Stimulated activated naive CD8-positive, alpha-beta T cell treated with anti-CD3 and anti-CD28 coated beads, Interleukin-15, Interleukin-2, amounts not matched to agents 100 U/mL and 50 U/mL, for 24 hours (primary cell): ENCODE results near the gene GSTM2.

ENCODE experiments used
- ATAC-seq: fragments of 150-1000 bp; cut with Tn5 transposase; one replicate; pipeline ENCODE4 v1.10.0; 2021
- DNase-seq: peaks from one replicate; pipeline ENCODE4 v3.0.0; 2021

GSTM2 gene

GRCh38 chr1:109629372-109630030 is 38.4 kb upstream of the GSTM2 start:
- DNase-seq (no peak), ATAC-seq (no peak)

DNA sequence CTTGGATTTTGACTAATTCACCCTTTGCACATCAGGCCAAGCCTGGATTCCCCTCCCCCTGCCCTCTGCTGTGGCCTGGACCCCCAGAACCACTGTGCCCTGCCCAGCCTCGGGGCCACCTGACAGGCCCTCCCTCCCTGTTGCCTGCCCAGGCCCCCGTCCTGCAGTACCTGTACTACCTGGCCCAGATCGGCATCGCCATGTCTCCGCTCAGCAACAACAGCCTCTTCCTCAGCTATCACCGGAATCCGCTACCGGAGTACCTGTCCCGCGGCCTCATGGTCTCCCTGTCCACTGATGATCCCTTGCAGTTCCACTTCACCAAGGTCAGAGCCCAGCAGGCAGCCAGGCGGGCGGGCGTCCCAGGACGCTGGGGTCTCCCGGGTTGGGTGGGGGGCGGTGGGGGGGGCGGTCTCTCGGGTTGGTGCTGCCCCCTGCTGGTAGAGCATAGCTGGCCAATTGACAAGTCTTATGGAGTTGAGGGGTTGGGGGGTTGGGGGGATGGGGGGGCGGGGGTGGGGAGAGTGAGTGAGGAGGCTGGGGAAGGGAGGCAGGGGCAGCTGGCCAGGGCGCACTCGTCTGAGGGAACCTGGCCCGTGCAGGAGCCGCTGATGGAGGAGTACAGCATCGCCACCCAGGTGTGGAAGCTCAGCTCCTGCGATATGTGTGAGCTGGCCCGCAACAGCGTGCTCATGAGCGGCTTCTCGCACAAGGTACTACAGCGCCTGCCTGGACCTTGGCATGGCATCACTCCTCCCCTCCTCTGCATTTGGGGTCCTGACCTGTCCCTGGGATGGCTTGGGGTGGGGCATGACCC is 37.6 kb upstream of the GSTM2 start:
- ATAC-seq (no peak), DNase-seq (peak; percentile 63)

DNA sequence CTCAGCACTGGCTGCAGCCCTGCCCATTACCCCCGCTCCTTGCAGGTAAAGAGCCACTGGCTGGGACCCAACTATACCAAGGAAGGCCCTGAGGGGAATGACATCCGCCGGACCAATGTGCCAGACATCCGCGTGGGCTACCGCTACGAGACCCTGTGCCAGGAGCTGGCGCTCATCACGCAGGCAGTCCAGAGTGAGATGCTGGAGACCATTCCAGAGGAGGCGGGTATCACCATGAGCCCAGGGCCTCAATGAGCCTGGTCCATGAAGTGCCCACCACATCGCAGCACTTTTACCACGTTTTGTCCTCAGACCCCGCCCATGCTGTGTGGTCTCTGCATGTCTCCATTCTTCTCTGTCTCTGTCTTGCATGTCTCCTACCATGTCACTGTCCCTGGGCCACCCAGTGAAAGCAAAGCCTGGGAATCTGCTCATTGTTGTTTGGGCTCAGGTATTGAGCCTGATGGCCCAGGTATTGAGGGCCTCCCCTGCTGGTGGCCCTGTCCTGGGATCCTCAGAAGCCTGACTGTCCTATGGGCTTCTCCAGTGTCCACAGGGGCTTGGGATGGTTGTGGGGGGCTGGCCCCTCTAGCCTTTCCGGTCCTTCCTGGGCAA is 36.9 kb upstream of the GSTM2 start:
- ATAC-seq = no peak
- no peak for DNase-seq

DNA sequence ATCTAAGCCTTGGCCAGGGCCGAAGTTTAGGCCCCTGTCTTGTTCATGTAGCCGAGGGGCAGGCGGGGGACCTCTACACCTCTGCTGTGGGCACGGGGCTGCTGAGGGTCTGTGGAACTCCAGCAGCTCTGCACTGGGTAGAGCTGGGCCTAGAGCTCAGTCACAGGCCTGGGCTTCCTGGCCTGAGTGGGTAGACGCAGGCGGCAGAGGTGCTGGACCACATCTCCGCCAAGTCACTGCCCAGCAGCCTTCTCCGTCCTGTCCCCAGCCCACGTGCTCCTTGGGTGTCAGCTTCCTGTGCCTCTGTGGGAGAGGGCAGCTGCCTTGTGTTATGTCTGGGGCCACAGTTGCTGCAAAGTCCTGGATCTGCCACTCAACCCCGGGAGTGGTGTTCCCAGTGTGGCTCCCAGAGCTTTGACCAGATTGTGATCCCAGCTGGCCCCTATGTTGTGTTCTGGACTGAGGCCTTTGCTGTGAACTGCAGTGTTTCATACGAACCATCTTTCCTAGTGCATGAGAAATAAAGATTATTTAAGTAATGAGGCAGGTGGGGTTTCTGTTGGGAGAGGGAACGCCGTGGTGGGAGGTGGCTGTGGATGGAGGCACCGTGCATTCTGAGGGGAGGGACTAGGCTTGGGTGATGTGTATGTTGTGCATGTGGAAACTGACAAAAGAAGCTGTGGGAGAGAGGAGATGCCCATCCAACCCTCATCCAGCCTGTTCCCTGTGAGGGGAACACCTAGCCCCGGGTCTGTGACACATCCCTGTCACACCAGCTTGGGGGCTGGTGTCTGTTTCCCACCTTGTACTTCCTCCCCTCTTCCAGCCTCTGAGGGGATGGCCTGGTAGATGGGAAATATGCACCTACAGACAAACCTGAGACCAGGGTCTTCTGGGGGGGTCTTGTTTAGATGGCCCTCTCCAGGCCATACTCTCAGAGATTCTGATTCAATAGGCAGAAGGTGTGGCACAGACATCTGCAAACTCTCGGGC is 36.0 kb upstream of the GSTM2 start:
- no peak for ATAC-seq
- DNase-seq = no peak

- no peak for ATAC-seq
- no peak for DNase-seq
Observed at GRCh38 chr1:109632671-109633346, 35.0 kb upstream of the GSTM2 start.

DNA sequence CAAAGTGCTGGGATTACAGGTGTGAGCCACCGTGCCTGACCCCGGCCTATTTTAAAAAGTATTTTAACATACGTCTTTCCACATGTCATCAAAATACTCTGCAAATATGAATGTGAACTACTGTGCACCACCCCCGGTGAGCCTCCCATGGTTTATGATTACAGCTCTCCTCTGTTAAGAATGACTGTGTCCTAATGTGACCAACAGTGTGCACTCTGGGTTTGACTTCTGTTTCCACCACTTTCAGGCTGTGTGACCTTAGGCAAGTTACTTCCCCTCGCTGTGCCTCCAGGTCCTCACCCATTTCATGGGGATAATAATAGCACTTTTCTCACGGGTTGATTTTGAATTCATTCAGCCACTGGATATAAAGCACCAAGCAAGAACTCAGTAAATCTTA is 33.6 kb upstream of the GSTM2 start:
- DNase-seq (no peak), ATAC-seq (no peak)

GRCh38 chr1:109634771-109635750 is 32.8 kb upstream of the GSTM2 start:
- DNase-seq (no peak), ATAC-seq (peak; percentile 17)

GRCh38 chr1:109635862-109636200 is 32.0 kb upstream of the GSTM2 start:
- DNase-seq = no peak
- no peak for ATAC-seq

DNA sequence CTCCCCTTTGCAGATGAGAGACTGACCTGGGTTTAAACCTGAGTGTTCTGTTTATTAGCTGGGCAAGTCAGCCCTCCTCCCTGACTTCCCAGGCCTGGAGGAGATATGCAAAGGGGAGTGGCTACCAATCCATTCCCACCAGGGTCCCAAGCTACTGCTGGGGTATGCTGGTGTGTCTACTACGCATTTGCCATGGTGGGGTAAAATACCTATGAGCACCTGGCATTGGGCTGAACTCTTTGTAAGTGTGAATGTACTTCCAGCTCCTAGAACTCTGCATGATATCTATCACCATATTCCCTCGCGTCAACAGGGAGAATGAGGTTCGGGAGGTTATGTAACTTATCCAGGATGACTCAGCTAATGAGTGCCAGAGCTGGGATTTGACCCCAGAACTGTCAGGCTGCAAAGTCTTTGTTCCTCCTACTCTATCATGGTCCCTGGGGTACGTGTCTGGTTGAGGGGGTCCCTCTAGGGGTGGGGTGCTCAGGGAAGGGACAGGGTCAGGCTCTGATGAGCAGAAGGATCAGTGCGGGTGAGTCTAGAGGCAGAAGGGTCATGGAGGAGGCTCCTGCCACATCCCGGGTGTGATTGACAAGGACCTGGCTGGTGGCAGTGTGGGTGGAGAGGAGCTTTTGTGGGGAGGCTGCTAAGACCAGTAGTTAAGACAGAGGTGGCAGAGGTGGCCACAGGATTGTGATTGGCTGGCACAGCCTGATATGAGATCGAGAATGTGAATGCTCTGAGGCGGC is 31.5 kb upstream of the GSTM2 start:
- DNase-seq = no peak
- ATAC-seq = no peak

- DNase-seq = no peak
- no peak for ATAC-seq
Observed at GRCh38 chr1:109637446-109637845, 30.4 kb upstream of the GSTM2 start.

DNA sequence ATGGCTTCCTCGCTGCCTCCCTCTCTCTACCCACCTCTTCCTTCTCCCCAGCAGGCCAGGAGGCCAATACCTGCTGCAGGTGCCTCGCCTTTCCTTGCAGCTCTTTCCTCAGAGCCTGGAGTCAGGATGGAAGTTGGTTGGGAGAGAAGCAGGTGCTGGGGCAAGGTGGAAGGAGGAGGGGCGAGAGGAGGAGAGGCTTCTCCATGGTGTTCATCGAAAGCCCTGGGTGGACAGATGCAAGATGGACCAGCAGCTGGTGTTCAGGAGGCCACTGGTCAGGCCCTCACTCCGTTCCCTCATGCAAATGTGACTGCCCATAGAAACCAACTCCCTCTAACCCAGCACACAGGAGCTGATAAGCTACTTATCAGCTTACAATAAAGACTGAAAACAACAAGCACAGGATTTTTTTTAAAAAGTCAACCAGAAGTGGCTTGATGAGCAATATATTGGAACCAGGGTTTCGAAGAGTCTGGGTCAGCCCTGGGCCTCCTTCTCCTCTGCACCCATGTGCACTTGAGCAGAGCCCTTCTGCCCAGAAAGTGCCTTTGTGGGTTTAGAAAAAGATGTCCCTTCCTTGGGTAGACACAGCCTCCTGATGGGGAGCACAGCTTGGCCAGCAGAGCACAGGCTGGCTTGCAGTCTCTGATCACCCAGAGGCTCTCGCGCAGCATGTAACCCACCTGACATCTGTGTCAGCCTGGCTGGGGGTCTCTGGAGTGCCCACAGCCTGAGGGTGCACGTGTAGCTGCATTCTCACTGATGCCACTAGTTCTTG is 28.6 kb upstream of the GSTM2 start:
- ATAC-seq (no peak), DNase-seq (no peak)

GRCh38 chr1:109639841-109640184 is 28.0 kb upstream of the GSTM2 start:
- ATAC-seq (no peak), DNase-seq (no peak)

- DNase-seq = peak; percentile 96
- peak; percentile 72 for ATAC-seq
Observed at GRCh38 chr1:109640285-109640865, 27.5 kb upstream of the GSTM2 start.

DNA sequence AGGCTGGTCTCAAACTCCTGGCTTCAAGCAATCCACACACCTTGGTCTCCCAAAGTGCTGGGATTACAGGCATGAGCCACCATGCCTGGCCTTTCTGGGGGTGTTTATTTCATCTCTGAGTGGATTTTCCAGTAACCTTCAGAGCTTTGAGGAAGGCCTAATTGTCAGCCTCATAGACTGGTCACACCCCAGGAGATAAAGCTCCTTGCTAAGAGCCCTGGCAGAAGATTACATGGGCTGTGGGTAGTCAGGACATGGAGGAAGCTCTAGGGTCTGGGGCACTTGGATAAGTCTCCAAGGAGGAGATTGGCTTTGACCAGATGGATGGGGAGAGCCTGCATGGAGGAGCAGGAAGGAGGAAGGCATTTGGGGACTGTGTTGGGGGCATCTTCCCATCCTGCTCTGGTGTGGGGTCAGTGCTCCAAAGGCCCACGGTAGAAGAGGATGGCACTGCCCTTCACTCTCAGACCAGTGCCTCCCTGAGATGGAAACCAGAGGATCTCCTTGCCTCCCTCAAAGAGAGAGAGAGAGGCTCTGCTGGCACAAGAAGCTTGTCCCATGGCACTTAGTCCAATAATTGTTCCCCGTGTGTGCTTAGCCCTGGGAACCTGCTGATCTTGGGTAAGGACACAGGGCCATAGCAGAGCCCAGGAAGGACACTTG is 26.6 kb upstream of the GSTM2 start:
- no peak for DNase-seq
- no peak for ATAC-seq

DNA sequence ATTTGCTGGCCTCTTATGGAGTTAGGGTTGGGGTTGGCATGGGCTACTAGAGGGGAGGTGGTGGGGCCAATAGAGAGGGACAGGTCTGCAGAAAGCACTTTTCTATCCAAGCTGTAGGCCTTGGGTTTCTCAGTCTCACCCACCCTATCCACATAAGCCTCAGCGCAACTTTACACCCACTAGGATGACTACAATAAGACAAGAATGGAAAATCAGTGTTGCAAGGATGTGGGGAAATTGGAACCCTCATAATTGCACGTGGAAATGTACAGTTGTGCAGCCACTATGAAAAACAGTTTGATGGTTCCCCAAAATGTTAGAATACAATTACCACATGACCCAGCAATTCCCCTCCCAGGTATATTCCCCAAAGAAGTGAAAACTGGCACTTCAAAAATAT is 26.0 kb upstream of the GSTM2 start:
- ATAC-seq (no peak), DNase-seq (no peak)

- DNase-seq = no peak
Observed at GRCh38 chr1:109642626-109643025, 25.2 kb upstream of the GSTM2 start.

GRCh38 chr1:109643385-109644230 is 24.2 kb upstream of the GSTM2 start:
- peak; percentile 95 for DNase-seq

More at GRCh38 chr1:109642626-109643025, 25.2 kb upstream of the GSTM2 start:
- ATAC-seq = no peak

More at GRCh38 chr1:109643385-109644230, 24.2 kb upstream of the GSTM2 start:
- ATAC-seq = peak; percentile 98
